Spleen (tissue), 7 donors: ENCODE measurements around the gene SAMD14.

ENCODE experiments used
- CTCF ChIP-seq, 11 experiments: fragments of 200-600 bp in 7 of 11; fragments of 450-650 bp in 4 of 11; sonication (generic) in 4 of 11; IDR thresholded peaks in 8 of 11; conservative IDR thresholded peaks in 3 of 11; 1 replicate in 7 of 11; 2 replicates in 4 of 11; pipeline versions ENCODE4 v1.4.0 to v1.8.0; 2016 to 2021; ENCODE audit warnings: antibody characterized with exemption in 11 of 11, inconsistent platforms in 4 of 11, mild to moderate bottlenecking in 1 of 11
- POLR2A ChIP-seq, 3 donors: fragments of 450-650 bp; IDR thresholded peaks; one replicate each; pipeline ENCODE4 v1.5.1; 2017; ENCODE audit warnings: antibody characterized with exemption in 3 of 3, mild to moderate bottlenecking in 1 of 3
- donor health status: DM: no; HTN: no; CAD: no; lungs with moderate emphysema.
- donor health status: DM: no; HTN: no; CAD: no.
- donor health status: DM: no; HTN: no; CAD: no.

- TF ChIP-seq CTCF (IDR thresholded peaks at IDR 0.05 in 8 of 11, conservative IDR thresholded peaks at IDR 0.05 in 3 of 11) (peak in 7 of 11 experiments; percentile 7 to 41 (median 22)), POLR2A (IDR thresholded peaks at IDR 0.05) (no peak)
Observed at GRCh38 chr17:50149417-50150353, 19.7 kb upstream of the SAMD14 start.
